ENCODE measurements around the gene ARPC5. TPM values are rescaled to one million over a fixed set of nuclear protein-coding genes. Genes with fewer than 3 reads are reported as not detected.

Gene ARPC5
- total RNA-seq, 4 donors from 2014 or later = 71.8 to 102 (median 78.7) TPM

GRCh38 chr1:183653462-183653794 lies 17.8 kb upstream of the ARPC5 start:
- Histone ChIP-seq H3K4me1 (peaks cover 0 to 33% (median 2%) of the 10 kb centered on the region in 4 donors), H3K27me3 (no peaks in the 10 kb centered on the region), H3K27ac (no peak overlapping the region), H3K4me3 (no peak overlapping the region), H3K9me3 (no peaks in the 10 kb centered on the region), H3K36me3 (no peaks in the 10 kb centered on the region)
- no peak for DNase-seq (ENCODE audit: low spot score in 2 of 2)
- TF ChIP-seq EP300 (IDR thresholded peaks at IDR 0.05) (no peak), CTCF (IDR thresholded peaks at IDR 0.05) (no peak), POLR2A (IDR thresholded peaks at IDR 0.05) (no peak)
- WGBS, 2 donors = 91 to 94% methylated on average over 3 of the region's 3 CpGs

GRCh38 chr1:183652547-183653461 lies 17.2 kb upstream of the ARPC5 start, which contains the start of gene APOBEC4:
Gene APOBEC4 (minus strand): TSS chr1:183653316. CDS start chr1:183648781, 4,535 bp downstream.
- TF ChIP-seq POLR2A (IDR thresholded peaks at IDR 0.05) (no peak), CTCF (IDR thresholded peaks at IDR 0.05) (no peak), EP300 (IDR thresholded peaks at IDR 0.05) (no peak)
- Histone ChIP-seq H3K4me3 (no peak within 1 kb of the TSS), H3K9me3 (no peaks in the 10 kb centered on the region), H3K36me3 (no peaks in the 10 kb centered on the region), H3K27me3 (no peaks in the 10 kb centered on the region), H3K27ac (peak within 1 kb of the TSS in 1 of 4 donors; percentile 28), H3K4me1 (peaks cover 0 to 34% (median 2%) of the 10 kb centered on the region in 4 donors)
- WGBS, 2 donors = 70 to 77% methylated on average over 5 of the region's 5 CpGs
- no peak for DNase-seq (ENCODE audit: low spot score in 2 of 2)

GRCh38 chr1:183652107-183652506 lies 16.5 kb upstream of the ARPC5 start:
- TF ChIP-seq POLR2A (IDR thresholded peaks at IDR 0.05) (no peak), EP300 (IDR thresholded peaks at IDR 0.05) (no peak), CTCF (IDR thresholded peaks at IDR 0.05) (no peak)
- 78 to 81% methylated on average over 1 of the region's 1 CpG for WGBS, 2 donors
- peaks cover 0 to 41% (median 2%) of the 10 kb centered on the region in 4 donors for H3K4me1 ChIP-seq

GRCh38 chr1:183651612-183652011 lies 16.0 kb upstream of the ARPC5 start:
- peaks cover 0 to 45% (median 2%) of the 10 kb centered on the region in 4 donors for H3K4me1 ChIP-seq
- H3K9me3 ChIP-seq = no peaks in the 10 kb centered on the region
- no peaks in the 10 kb centered on the region for H3K27me3 ChIP-seq
- no peaks in the 10 kb centered on the region for H3K36me3 ChIP-seq
- WGBS, 2 donors = 83% methylated on average over 5 of the region's 5 CpGs
- H3K27ac ChIP-seq = no peak overlapping the region
- no peak for DNase-seq (ENCODE audit: low spot score in 2 of 2)
- H3K4me3 ChIP-seq = no peak overlapping the region
- no peak for TF ChIP-seq CTCF (IDR thresholded peaks at IDR 0.05)
- no peak for TF ChIP-seq POLR2A (IDR thresholded peaks at IDR 0.05)
- TF ChIP-seq EP300 (IDR thresholded peaks at IDR 0.05) = no peak

More at GRCh38 chr1:183652107-183652506, 16.5 kb upstream of the ARPC5 start:
- Histone ChIP-seq H3K27ac (no peak overlapping the region), H3K9me3 (no peaks in the 10 kb centered on the region), H3K36me3 (no peaks in the 10 kb centered on the region), H3K4me3 (no peak overlapping the region), H3K27me3 (no peaks in the 10 kb centered on the region)
- no peak for DNase-seq (ENCODE audit: low spot score in 2 of 2)

GRCh38 chr1:183648042-183648441 lies 12.5 kb upstream of the ARPC5 start:
- no peaks in the 10 kb centered on the region for H3K9me3 ChIP-seq
- no peak for DNase-seq (ENCODE audit: low spot score in 2 of 2)
- H3K4me3 ChIP-seq = no peak overlapping the region
- TF ChIP-seq EP300 (IDR thresholded peaks at IDR 0.05) (no peak), POLR2A (IDR thresholded peaks at IDR 0.05) (no peak), CTCF (IDR thresholded peaks at IDR 0.05) (no peak)
- 84 to 87% methylated on average over 8 of the region's 8 CpGs for WGBS, 2 donors
- H3K27ac ChIP-seq = no peak overlapping the region
- H3K4me1 ChIP-seq = peaks cover 0 to 16% (median 0%) of the 10 kb centered on the region in 4 donors
- no peaks in the 10 kb centered on the region for H3K36me3 ChIP-seq
- no peaks in the 10 kb centered on the region for H3K27me3 ChIP-seq

All from tibial nerve (tissue), 4 donors.